B cell (primary cell): ENCODE results near the gene PTER. TPM values are rescaled to one million over a fixed set of nuclear protein-coding genes. Genes with fewer than 3 reads are reported as not detected.

ENCODE experiments used
- ATAC-seq: fragments of 200-7000 bp; cut with Tn5 transposase; one replicate; pipeline ENCODE4 v1.10.0; 2021; ENCODE audit warnings: low read depth, mild to moderate bottlenecking, moderate number of reproducible peaks, moderate library complexity
- CTCF ChIA-PET: fragments of 350-600 bp; sonication (Branson Sonifier 250); formaldehyde crosslinking; loops from one replicate; lab custom pipeline; 2021; ENCODE audit warnings: antibody characterized with exemption, inconsistent platforms; lab: Charles Lee
- POLR2A ChIA-PET: fragments of 350-600 bp; sonication (Branson Sonifier 250); formaldehyde crosslinking; loops from one replicate; lab custom pipeline; 2021; ENCODE audit warnings: antibody characterized with exemption; lab: Charles Lee
- DNase-seq: peaks from one replicate; pipeline ENCODE4 v3.0.0; 2013
- H2AFZ ChIP-seq: 2 replicates; pipeline ENCODE4 v1.6.1; 2012; ENCODE audit warnings: mild to moderate bottlenecking, low read depth, low read length; ENCODE audit not compliant: insufficient read depth, poor library complexity, severe bottlenecking
- H3K27ac ChIP-seq, 2 donors: 1 replicate in 1 of 2; 2 replicates in 1 of 2; pipeline ENCODE4 v1.5.1; 2012 to 2013; ENCODE audit warnings: low read length in 2 of 2, mild to moderate bottlenecking in 2 of 2, moderate library complexity in 1 of 2
- H3K27me3 ChIP-seq, 4 experiments: fragments of 200-600 bp in 1 of 4; sonication (generic) in 1 of 4; replicated peaks in 1 of 4; 1 replicate in 2 of 4; 2 replicates in 2 of 4; pipeline versions ENCODE4 v1.6.1 to v1.7.0; 2013 to 2016; ENCODE audit warnings: low read length in 3 of 4, mild to moderate bottlenecking in 2 of 4, mixed read lengths in 1 of 4, moderate library complexity in 1 of 4; ENCODE audit not compliant: insufficient read depth in 4 of 4, control insufficient read depth in 3 of 4; ENCODE audit errors: control extremely low read depth in 1 of 4
- H3K36me3 ChIP-seq, 2 experiments: replicated peaks in 1 of 2; 1 replicate in 1 of 2; 2 replicates in 1 of 2; pipeline versions ENCODE4 v1.6.1 to v1.7.1; 2013; ENCODE audit warnings: low read length in 1 of 2; ENCODE audit not compliant: insufficient read depth in 2 of 2, control insufficient read depth in 1 of 2; ENCODE audit errors: control extremely low read depth in 1 of 2, extremely low read depth in 1 of 2
- H3K4me1 ChIP-seq, 2 donors: fragments of 200-600 bp in 1 of 2; sonication (generic) in 1 of 2; 1 replicate in 1 of 2; 2 replicates in 1 of 2; pipeline versions ENCODE4 v1.5.1 to v1.6.1; 2013 to 2017; ENCODE audit warnings: low read length in 2 of 2; ENCODE audit not compliant: control insufficient read depth in 2 of 2, insufficient read depth in 2 of 2
- H3K4me2 ChIP-seq: replicated peaks from 2 replicates; pipeline ENCODE3; 2012; ENCODE audit warnings: mild to moderate bottlenecking, low read depth, low read length; ENCODE audit not compliant: poor library complexity, severe bottlenecking
- H3K4me3 ChIP-seq, 5 experiments: fragments of 200-600 bp in 1 of 5; sonication (generic) in 1 of 5; 1 replicate in 3 of 5; 2 replicates in 2 of 5; pipeline versions ENCODE4 v1.5.1 to v1.7.0; 2011 to 2016; ENCODE audit warnings: low read length in 4 of 5, mild to moderate bottlenecking in 4 of 5, low read depth in 2 of 5, control low read depth in 1 of 5, moderate library complexity in 1 of 5; ENCODE audit not compliant: insufficient read depth in 1 of 5; ENCODE audit errors: control extremely low read depth in 1 of 5, extremely low read depth in 1 of 5
- H3K79me2 ChIP-seq: fragments of 200-600 bp; sonication (generic); one replicate; pipeline ENCODE4 v1.6.0; 2016; ENCODE audit warnings: low read length; ENCODE audit not compliant: control insufficient read depth, insufficient read depth
- H3K9ac ChIP-seq: fragments of 200-600 bp; sonication (generic); 2 replicates; pipeline ENCODE4 v1.6.1; 2017; ENCODE audit warnings: mild to moderate bottlenecking, low read length, moderate library complexity
- H3K9me3 ChIP-seq, 3 donors: one replicate each; pipeline versions ENCODE4 v1.6.1 to v1.7.1; 2013; ENCODE audit warnings: low read length in 2 of 3; ENCODE audit not compliant: control insufficient read depth in 2 of 3, insufficient read depth in 1 of 3; ENCODE audit errors: control extremely low read depth in 1 of 3
- H4K20me1 ChIP-seq: 2 replicates; pipeline ENCODE4 v1.6.0; 2012; ENCODE audit warnings: mild to moderate bottlenecking, low read length; ENCODE audit not compliant: insufficient read depth, control insufficient read depth, poor library complexity, severe bottlenecking
- H3K27ac Mint-ChIP-seq: one replicate; pipeline ENCODE4 v1.8.0; 2021; ENCODE audit warnings: mixed read lengths
- H3K27me3 Mint-ChIP-seq: one replicate; pipeline ENCODE4 v1.8.0; 2021; ENCODE audit warnings: mixed read lengths
- H3K4me1 Mint-ChIP-seq: one replicate; pipeline ENCODE4 v1.8.0; 2021; ENCODE audit warnings: mixed read lengths
- H3K4me3 Mint-ChIP-seq: one replicate; pipeline ENCODE4 v1.8.0; 2021; ENCODE audit warnings: mixed read lengths
- H3K9me3 Mint-ChIP-seq: one replicate; pipeline ENCODE4 v1.8.0; 2022; ENCODE audit warnings: mixed read lengths; ENCODE audit not compliant: insufficient read depth
- CTCF ChIP-seq: fragments of 200-600 bp; IDR thresholded peaks from one replicate; pipeline ENCODE4 v1.8.0; 2022; ENCODE audit warnings: antibody characterized with exemption, mild to moderate bottlenecking
- EZH2 ChIP-seq: IDR thresholded peaks from 2 replicates; pipeline ENCODE4 v1.6.1; 2012; ENCODE audit warnings: borderline replicate concordance, low read depth, mild to moderate bottlenecking, moderate library complexity, low read length; ENCODE audit not compliant: insufficient read depth, poor library complexity, severe bottlenecking
- WGBS: methylation state at CpG from one replicate; pipeline ENCODE4 v1.1.5; 2013; ENCODE audit warnings: missing lambda C conversion rate; ENCODE audit not compliant: insufficient coverage; 5-methylcytosine and 5-hydroxymethylcytosine counted together
- intact Hi-C: fragments of 100-400 bp; cut with micrococcal nuclease; formaldehyde crosslinking; loops from one replicate; pipeline ENCODE4 v1.10.0; 2022
- polyA plus RNA-seq: library from polyadenylated mRNA; depleted of rRNA; stranded (reverse); fragments of >200 nt; gene quantifications from 2 replicates; pipeline ENCODE4 v1.2.3, GENCODE V29; 2012
- total RNA-seq, 2 donors: library from RNA; stranded (reverse); fragments of 120-200 nt in 1 of 2; gene quantifications; 1 replicate in 1 of 2; 2 replicates in 1 of 2; pipeline versions ENCODE4 v1.2.3 to v1.2.4, GENCODE V29; 2013 to 2022

The PTER gene
- total and polyA plus RNA-seq, 2 donors (not counting 1 experiment from before 2014, with no cell fraction given), result 7.4 to 18.6 TPM

- no peak overlapping the region for H2AFZ ChIP-seq
- H3K4me2 ChIP-seq, result no peak overlapping the region
- peaks cover 0 to 9% of the 10 kb centered on the region in 2 experiments for H3K36me3 ChIP-seq
- H3K27me3 ChIP-seq, result no peaks in the 10 kb centered on the region
- Mint-ChIP-seq H3K27me3 (no peaks in the 10 kb centered on the region), H3K4me3 (no peak overlapping the region), H3K9me3 (no peaks in the 10 kb centered on the region), H3K27ac (no peak overlapping the region), H3K4me1 (no peaks in the 10 kb centered on the region)
- ChIA-PET CTCF (no interaction called here), POLR2A (no interaction called here)
- H3K9me3 ChIP-seq, result no peaks in the 10 kb centered on the region
- no peaks in the 10 kb centered on the region for H3K79me2 ChIP-seq
- no peak overlapping the region for H3K27ac ChIP-seq
- ATAC-seq, result no peak
- intact Hi-C loops, result no loop called here
- TF ChIP-seq EZH2 (no peak), CTCF (no peak)
- DNase-seq, result no peak
- H3K4me3 ChIP-seq, result no peak overlapping the region
- 82% methylated on average over 8 of the region's 11 CpGs for WGBS
- no peak overlapping the region for H3K9ac ChIP-seq
- no peaks in the 10 kb centered on the region for H3K4me1 ChIP-seq
- H4K20me1 ChIP-seq, result no peaks in the 10 kb centered on the region
Measured at GRCh38 chr10:16483241-16483917, 46.6 kb downstream of the PTER start.

DNA sequence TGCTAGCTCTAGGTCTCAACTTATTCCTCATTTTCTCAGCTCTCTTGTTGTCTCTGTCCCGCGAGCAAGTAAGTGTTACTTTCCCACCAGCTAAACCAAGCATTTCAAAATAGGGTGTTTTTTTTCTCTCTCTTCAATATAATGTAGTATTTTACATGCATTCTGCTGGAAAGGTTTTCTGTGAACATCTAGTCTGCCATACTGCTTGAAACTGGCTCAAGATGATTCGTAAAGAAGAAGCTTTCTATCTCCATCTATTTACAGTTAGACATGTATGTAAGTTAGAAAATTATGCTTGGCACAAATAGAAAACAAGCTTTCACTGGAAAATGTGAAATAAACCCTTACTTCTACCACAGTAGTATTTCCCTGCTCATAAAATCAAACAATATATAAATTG is 53.7 kb downstream of the PTER start:
- Mint-ChIP-seq H3K4me3 (no peak overlapping the region), H3K27ac (no peak overlapping the region), H3K27me3 (no peaks in the 10 kb centered on the region), H3K9me3 (no peaks in the 10 kb centered on the region), H3K4me1 (no peaks in the 10 kb centered on the region)
- POLR2A ChIA-PET, result no interaction called here
- TF ChIP-seq EZH2 (no peak), CTCF (no peak)
- CTCF ChIA-PET, result no interaction called here
- no peaks in the 10 kb centered on the region for H3K4me1 ChIP-seq
- H3K4me2 ChIP-seq, result no peak overlapping the region
- H2AFZ ChIP-seq, result no peak overlapping the region
- no peak overlapping the region for H3K4me3 ChIP-seq
- WGBS, result no CpG with 5 or more reads among the region's 3 CpGs
- intact Hi-C loops, result no loop called here
- H3K36me3 ChIP-seq, result peaks cover 0 to 18% of the 10 kb centered on the region in 2 experiments
- no peak overlapping the region for H3K27ac ChIP-seq
- no peak overlapping the region for H3K9ac ChIP-seq
- H4K20me1 ChIP-seq, result no peaks in the 10 kb centered on the region
- ATAC-seq (no peak), DNase-seq (no peak)
- no peaks in the 10 kb centered on the region for H3K79me2 ChIP-seq
- H3K9me3 ChIP-seq, result no peaks in the 10 kb centered on the region
- H3K27me3 ChIP-seq, result no peaks in the 10 kb centered on the region
